HG03060 (cell line): ENCODE measurements around the gene RPLP1.

ENCODE experiments used
- ATAC-seq: cut with Tn5 transposase; IDR thresholded peaks from one replicate; pipeline ENCODE4 v1.9.1; 2021; ENCODE audit warnings: low read depth, moderate number of reproducible peaks; ENCODE audit not compliant: unreplicated experiment

RPLP1 gene

DNA sequence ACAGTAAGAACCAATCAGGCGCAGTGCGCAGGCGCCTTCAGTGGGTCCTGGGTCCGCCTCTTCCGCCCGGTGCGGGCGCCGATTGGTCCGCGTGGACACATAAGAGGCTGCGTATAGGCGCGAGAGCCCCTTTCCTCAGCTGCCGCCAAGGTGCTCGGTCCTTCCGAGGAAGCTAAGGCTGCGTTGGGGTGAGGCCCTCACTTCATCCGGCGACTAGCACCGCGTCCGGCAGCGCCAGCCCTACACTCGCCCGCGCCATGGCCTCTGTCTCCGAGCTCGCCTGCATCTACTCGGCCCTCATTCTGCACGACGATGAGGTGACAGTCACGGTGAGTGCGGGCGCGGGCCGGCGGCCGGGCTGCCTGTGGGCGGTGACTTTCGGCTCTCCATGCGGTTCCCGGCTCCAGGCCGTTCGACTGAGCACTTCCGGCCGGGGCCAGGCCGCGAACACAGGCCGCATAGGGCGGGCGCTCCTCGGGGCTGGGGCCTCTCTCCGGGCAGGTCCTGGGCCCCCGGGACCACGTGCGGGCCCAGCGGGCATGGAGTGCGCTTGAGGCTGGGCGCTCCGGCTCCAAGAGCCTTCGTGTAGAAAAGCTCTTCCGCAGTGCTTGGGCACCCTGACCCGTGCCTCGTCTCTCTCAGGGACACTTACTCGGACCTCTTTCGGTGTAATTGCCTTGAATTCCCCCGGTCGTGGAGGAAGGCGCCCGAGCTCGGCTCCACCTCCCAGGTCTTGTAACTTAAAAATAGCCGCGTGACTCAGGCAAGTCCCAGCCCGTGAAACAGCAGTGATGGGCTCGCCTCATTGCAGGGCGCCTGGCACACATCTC is at the start of gene RPLP1:
RPLP1 (plus strand) TSS at position 127 of the 830 bp plus-strand sequence; CDS start at position 258, 131 bp downstream.
- peak; percentile 59 for ATAC-seq

DNA sequence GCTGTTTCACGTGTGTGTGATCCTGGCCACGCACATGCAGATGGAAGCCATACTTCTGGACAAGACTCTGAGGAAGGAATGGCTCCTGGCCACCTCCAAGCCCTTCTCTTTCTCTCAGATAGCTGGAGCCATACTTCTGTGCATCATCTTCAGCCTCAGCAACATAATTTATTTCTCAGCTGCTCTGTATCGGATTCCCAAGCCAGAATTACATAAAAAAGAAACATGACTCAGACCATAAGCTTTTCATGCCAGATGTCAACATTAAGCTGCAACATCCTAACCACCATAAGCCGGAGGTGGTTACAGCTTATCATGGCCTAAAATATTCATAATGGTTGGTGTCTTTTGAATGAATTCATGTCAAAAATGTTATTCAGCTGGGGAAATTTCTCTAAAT is 49.0 kb upstream of the RPLP1 start:
- no peak for ATAC-seq

DNA sequence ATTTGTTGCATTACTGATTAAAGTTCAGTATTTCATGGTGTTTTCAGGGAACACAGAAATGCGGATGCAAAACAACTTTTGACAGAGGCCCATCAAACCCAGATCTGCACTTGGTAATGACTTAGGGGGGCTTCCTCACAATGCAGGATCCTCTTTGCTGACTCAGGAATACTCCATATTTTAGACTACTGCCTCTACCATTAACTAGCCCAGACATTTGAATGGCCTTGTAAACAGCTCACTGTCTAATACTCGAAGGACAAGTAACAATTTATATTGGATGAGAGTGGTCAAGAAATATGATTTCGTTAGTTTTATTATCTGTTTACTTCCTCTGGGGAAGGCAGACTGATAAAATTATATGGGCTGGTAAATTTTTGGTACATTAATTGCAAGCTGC is 47.5 kb upstream of the RPLP1 start:
- no peak for ATAC-seq

- ATAC-seq: no peak
Observed at GRCh38 chr15:69407719-69408400, 44.8 kb upstream of the RPLP1 start.

DNA sequence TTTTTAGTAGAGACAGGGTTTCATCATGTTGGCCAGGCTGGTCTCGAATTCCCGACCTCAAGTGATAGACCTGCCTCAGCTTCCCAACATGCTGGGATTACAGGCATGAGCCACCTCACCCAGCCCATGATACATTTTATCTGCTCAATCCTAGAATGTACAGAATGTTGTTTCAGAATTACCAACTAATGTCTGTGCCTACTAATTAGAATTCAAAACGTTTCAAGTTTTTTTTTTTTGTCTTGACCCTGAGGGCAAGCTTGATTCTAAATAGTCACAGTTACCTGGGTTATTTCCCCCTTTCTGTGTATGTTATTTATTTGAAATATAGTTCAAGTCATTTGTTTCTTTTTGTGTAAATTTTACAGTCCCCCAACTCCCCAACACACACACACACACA is 43.8 kb upstream of the RPLP1 start:
- ATAC-seq: no peak

DNA sequence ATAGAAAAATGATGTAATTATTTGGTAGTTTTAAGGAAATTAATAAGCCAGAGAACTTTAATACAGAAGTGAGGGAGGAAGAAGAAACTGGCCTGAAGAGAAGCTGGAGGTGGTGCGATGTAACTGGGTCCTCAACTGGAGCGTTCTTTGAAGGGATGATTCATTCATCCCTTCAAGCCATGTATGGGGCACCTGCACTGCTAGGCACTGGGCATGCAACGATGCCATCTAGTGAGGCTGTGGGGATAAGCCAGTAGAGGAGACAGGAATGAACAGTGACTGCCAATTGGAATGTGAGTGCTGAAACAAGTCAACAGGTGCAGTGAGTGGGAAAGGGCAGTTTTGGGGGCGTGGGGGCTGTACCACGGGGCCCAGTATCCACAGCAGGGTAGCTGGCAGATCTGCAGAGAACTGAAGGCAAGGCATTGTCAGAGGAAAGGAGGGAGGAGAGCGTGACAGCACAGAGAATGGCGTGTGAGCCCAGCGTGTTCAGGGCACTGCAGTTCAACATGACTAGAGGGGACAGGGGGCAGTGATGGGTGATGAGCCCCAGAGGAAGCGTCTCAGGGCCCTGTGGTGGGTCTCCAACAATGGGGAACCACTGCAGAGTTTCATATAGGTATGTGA is 42.3 kb upstream of the RPLP1 start:
- no peak for ATAC-seq

GRCh38 chr15:69412274-69412673 is 40.3 kb upstream of the RPLP1 start:
- ATAC-seq: no peak

DNA sequence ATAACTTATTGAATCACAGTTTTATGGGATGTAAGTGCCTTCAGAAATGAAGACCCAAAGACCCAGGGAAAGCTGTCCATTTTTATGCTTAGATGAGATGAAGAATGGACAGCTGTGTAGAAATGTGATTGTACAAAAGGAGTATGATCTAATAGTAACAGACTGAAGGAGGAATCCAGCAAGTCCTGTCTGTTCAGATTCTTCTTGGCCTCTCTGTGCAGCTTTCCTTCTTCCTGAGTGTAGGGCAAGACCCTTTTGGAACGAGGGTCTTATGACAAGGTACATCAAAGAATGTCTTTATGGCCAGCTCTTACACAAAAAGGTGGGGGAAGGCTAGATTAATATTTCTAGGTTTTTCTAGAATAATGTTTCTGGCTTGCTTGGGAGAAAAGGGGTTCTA is 39.9 kb upstream of the RPLP1 start:
- ATAC-seq: no peak

DNA sequence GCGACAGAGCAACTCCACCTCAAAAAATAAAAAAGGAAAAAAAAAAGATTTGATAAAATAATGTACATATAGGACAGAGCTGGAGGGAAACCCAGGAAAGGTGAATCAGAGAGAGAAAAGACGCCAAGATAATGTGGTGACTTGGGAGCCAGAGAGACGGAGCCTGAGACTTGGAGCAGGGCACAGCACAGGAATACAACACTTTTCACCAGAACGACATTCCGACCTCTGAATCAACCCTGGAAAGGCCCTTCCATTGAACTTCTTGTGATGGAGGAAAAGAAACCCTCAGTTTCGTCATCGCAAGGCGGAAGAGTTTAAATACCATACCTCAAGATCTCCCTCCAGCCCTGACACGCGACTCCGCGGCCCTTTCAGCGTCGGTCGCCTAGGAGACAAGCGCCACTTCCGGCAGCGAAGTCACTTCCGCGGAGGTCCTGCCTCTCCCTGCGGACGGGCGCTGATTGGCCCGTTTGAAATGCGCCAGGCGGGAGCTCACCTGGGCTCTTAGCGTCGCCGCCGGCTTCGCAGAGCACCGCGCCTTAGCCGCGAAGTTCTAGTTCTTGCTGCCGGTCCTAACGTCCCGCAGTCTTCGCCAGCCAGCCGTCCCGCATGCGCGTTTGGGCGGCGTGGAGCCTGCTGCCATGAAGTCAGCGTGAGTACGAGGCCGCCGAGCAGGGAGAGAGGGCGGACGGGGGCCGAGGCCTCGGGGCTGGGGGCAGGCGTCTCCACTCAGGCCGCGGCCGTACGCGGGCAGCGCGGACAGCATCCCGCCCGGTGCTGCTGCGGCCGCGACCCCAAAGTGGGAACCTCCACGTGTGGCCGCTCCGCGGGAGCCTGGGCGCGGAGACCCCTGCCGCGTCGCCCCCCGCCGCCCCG is 38.6 kb upstream of the RPLP1 start, which contains the start of gene KIF23:
KIF23 (plus strand) TSS at position 528 of the 879 bp plus-strand sequence; CDS start at position 645, 117 bp downstream.
- ATAC-seq: peak; percentile 59

- peak; percentile 4 for ATAC-seq
Observed at GRCh38 chr15:69414701-69415167, 37.9 kb upstream of the RPLP1 start.

DNA sequence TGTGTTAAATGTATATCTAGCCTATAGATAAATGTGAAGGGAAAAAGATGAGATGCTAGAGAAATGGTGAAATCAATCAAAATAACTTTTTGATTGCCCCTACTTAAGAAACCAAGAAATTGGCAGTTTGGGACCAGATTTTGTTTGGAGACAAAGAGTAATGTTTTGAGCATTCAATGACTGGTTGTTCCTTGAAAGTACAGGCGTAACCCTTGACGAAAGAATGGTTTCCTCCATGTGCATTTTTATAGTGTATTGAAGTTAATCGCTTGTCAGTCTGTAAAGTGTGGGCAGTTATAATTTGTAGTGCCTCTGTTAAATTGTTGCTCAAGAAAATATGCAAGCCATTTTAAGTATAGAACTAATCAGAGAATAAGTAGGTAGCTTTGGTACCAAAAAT is 37.2 kb upstream of the RPLP1 start:
- ATAC-seq: no peak

- ATAC-seq: no peak
Observed at GRCh38 chr15:69417581-69417980, 35.0 kb upstream of the RPLP1 start.

DNA sequence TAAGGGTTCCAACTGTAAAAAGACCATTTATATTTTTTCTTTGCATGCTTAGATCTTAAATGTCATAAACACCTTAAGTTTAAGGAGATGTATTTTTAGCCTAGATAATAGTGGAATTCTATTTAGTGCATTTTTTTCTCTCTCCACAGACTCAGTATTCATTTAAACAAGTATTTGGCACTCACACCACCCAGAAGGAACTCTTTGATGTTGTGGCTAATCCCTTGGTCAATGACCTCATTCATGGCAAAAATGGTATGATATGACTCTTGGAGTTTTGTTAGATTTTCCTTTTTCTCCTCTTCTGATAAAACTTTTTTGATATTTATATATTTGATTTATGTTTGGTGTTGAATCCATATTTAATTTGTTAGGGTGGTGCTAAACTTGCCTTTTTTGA is 31.1 kb upstream of the RPLP1 start:
- ATAC-seq: no peak

DNA sequence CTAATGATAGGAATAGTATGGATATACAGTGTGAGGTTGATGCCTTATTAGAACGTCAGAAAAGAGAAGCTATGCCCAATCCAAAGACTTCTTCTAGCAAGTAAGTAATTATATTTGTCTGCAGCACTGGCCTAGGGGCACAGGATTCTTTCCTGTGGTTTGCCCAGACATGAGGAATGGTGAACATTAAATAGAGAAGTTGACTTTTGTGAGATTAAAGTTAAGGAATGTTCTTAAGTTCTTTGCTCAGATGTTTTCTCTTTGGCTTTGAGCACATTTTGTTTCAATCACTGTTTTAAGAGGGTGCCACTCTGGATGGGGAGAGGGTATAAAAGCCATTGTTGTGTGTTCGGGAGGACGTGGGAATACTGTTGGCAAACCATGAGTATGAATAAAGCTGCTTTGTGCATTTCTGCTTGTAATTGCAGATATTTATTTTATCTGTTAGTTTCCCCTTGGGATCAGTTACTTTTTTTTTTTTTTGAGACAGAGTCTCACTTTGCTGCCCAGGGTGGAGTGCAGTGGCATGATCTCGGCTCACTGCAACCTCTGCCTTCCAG is 30.2 kb upstream of the RPLP1 start:
- no peak for ATAC-seq

DNA sequence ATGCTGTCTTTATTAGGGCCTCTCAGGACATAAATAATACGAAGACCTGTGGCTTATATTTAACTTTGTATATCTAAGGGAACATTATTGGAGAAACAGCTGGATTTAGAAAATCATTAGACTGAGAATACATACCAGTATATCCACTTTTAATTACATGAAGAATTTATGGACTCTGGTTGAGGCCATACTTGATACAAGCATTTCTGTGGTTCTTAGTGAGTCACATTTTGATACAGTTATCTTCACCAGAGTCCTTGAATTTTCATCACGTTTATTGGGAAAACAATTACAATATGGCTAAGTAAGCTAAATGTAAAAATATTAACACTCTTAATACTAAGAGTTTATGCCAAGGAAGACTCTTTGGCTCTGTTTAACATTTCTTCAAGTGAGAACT is 28.6 kb upstream of the RPLP1 start:
- ATAC-seq: no peak

GRCh38 chr15:69424748-69425413 is 27.7 kb upstream of the RPLP1 start:
- no peak for ATAC-seq

DNA sequence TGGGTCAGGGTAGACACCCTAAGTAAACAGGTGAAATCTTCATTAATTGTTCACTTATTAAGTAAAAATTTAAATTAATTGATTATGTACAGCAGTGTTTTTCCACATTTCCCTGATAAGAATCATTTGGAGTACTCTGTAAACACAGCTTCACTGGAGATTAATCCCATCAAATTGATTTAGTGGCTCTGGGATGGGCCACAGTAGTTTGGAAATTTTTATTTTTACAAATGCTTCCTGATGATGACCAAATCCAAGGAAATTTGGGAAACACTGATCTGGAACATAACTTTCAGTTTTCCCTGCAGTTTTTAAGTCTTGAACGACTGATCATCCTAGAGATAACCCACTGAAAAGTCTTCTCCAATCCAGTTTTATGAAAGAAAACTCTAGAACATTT is 18.8 kb upstream of the RPLP1 start:
- ATAC-seq: no peak

GRCh38 chr15:69434238-69434637 is 18.4 kb upstream of the RPLP1 start:
- no peak for ATAC-seq

DNA sequence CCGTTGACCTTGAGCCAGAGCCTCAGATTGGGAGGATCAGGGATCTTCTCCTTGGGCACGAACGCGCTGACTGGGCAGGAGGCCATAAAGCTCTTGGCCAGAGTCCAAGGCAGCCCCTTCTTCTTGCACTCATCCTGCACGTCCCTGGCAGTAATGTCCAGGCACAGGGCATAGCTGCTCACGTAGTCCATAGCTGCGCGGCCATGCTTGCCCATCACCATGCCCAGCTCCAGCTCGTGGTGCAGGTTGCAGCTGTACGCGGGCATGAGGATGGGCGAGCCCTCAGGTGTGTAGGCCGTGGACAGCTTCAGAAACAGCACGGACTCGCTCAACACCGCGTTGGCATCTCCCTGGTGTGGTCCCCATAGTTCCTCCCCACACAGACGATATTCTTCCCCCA is 17.9 kb upstream of the RPLP1 start:
- no peak for ATAC-seq
